GM18861 (cell line): ENCODE results near the gene TPRA1.
"Not testable (repeated sequence)": the region's sequence is repeated elsewhere in the genome, so short reads cannot be mapped to it uniquely, and the experiment has no call there.

ENCODE experiments used
- ATAC-seq: cut with Tn5 transposase; IDR thresholded peaks from one replicate; pipeline ENCODE4 v1.9.1; 2021; ENCODE audit not compliant: unreplicated experiment

TPRA1 gene

DNA sequence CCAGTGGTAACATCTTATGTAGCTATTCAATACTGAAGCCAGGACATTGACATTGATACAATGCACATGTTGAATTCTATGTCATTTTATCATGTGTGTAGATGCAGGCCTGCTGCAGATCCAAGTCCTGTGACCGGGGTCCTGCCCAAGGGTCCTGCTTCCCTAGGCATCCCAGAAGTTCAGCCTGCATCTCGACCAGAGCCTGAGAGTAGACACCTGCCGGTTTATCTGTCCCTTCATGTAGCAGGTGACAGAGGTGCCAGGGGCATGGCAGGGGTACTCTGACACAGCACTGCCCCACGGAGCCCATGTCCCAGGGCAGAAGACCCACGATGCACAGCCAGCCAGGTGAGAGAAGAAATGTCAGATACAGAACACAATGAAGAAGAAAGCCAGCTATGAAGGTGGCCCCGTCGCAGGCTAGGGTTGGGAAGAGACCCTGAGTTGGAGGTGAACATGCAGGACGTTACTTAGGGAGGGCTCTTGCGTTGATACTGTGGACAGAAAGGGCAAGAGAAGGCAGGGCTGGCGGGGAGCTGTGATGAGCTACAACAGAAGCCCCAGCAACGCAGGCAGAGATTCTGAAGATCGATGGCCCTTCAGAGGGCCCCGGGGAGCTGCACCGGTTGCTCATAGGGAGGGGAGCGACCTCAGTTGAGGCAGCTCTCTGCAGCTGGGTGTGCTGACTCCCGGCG lies 51.0 kb downstream of the TPRA1 start:
- ATAC-seq = no peak

GRCh38 chr3:127538569-127538968 lies 52.0 kb downstream of the TPRA1 start:
- no peak for ATAC-seq

- no peak for ATAC-seq
Measured at GRCh38 chr3:127536830-127537812, 53.4 kb downstream of the TPRA1 start.

DNA sequence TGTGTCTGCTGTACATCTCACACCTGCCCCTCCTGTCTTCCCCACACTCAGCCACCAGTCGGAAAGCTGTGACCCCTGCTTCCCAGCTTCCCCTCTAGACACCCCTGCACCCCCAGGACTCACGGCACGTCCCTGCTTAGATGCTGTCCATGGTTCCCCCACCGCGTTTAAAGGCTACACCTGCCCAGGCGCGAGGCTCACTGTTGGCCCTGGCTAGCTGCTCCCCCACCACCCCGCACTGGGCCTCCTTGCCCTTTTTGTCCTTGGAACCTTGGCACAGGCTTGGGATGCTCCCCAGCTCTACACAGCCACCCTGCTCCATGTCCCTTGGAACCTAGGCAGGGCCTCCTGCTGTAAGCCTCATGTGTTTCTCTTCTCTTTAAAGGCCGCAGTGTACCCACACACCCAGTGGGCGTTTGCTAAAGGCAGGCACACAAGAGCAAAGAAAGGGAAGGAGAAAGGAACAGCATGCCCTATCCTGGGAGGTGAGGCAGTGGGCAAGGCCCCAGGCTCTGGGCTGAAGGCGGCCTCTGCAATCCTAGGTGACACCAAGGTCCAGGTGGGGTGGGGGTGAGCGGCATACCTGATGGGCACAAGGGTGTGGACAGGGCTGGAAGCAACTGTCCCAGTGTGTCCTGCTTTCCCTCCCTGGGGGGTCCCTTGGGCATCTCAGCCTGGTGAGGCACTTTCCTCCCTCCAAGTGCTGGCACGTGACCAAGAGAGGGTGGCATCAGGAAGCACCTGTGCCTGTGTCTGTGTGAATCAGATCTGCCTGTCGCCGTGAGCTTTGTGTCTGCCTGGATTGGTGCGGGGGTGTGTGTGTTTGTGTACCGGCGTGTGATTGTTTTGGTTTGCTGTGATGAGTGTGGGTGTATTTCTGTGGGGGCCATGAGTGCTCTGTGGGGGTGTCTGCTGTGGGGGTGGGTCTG lies 54.4 kb downstream of the TPRA1 start:
- no peak for ATAC-seq

DNA sequence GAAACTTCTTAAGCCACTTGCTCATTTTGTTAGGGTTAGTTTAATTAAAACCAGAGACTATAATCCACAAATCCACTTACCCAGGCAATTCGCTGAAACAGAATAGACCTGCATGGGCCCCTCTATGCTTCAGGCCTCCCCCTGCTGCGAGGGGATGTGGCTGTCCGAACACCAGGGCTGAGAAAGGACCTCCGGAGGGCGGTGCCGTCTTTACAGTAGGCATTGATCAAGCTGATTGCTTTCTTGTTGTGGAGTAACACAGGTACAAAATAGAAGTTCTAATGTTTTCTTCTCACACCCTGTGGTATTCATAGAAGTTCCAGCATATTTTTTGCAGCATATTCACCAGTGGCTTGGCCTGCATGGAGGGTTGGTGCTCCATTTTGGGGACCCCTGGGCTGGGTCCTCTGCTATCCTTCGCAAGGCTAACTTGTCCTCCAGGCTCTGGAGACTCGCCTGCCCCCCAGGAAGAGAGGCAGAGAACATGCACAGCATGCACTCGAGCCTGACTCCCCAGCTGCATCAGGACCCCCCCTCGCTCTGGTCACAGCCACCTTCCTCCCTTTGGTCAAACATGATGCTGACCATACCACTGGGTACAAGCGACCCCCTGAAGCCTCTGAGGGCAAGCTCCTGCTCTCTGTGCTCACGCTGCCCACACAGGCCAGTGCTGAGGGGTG lies 55.3 kb downstream of the TPRA1 start:
- no peak for ATAC-seq

GRCh38 chr3:127534564-127534963 lies 56.0 kb downstream of the TPRA1 start:
- ATAC-seq = no peak

- ATAC-seq = no peak
Measured at GRCh38 chr3:127534161-127534451, 56.4 kb downstream of the TPRA1 start.

- no peak for ATAC-seq
Measured at GRCh38 chr3:127532561-127533203, 57.9 kb downstream of the TPRA1 start.

DNA sequence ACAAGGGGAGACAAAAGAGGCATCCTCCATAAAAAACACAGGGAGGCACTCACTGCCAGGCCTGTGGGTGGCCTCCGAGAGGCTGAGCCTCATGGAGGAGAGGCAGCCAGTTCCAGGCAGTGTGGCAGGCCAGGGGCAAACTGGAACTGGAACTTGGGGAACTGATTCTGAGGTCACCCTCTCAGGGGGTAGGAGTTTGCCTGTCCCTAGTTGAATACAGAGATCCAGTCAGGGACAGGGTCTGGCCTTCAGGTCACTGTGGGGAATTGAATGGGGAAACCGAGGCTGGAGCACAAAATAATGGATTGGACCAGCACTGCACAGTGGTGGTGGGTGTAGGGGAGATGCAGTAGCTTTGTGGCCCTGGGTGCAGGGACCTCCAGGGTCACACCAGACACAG lies 58.7 kb downstream of the TPRA1 start:
- ATAC-seq = no peak

- not testable (repeated sequence) for ATAC-seq
Measured at GRCh38 chr3:127530863-127531262, 59.7 kb downstream of the TPRA1 start.

DNA sequence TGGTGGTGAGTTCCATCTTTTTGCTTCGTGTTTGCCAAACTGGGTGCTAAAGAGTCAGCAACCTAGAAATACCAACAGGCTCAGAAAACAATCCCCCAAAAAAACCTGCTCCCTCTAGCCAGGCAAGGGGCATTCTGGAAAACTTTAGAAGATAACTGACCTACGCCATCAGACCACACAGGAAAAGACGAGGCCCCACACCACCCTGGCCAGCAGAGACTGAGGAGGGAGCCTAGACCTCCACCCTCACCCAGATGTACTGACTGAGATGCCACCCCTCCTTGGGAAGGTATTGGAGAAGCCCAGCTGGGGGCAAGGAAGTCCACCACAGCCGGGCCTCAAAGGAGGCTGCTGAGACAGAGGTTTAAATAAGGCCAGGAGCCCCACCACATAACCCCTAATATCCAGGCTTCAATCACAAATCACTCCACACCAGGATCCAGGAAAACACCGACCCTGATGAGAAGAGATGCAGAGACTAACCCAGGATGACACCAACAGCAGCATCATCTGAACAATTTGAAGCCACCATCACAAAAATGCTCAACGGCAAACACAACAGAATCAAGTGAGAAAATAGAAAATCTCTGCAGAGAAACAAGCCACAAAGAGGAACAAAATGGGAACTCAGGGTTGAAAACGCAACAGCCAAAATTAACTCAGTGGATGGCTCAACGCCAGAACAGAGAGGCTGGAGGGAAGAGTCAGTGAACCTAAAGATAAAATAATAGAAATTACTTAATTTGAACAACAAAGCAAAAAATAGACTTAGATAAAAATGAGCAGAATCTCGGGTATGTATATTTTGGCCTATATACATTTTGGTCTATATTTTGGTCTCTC lies 61.0 kb downstream of the TPRA1 start:
- ATAC-seq = no peak

DNA sequence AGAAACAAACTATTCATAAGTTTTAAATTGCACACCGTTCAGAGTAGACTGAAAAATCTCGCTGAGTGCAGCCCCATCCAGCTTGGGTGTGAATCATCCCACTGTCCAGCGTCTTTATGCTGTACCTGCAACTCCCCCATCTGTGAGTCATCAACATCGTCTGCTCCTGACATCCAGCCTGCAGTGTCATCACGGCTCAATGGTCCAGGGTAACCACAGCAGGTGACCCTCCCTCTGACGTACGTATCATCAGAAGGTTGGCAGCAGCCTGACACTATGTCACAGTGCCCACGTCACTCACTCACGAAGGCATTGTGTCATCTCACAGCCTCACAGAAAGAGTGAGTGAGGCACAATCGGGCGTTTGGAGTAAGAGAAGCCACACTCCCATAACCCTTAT lies 65.2 kb downstream of the TPRA1 start:
- no peak for ATAC-seq

- no peak for ATAC-seq
Measured at GRCh38 chr3:127524296-127524896, 66.1 kb downstream of the TPRA1 start.
